Measurements from ENCODE around the gene ARHGAP22.

The ARHGAP22 gene

DNA sequence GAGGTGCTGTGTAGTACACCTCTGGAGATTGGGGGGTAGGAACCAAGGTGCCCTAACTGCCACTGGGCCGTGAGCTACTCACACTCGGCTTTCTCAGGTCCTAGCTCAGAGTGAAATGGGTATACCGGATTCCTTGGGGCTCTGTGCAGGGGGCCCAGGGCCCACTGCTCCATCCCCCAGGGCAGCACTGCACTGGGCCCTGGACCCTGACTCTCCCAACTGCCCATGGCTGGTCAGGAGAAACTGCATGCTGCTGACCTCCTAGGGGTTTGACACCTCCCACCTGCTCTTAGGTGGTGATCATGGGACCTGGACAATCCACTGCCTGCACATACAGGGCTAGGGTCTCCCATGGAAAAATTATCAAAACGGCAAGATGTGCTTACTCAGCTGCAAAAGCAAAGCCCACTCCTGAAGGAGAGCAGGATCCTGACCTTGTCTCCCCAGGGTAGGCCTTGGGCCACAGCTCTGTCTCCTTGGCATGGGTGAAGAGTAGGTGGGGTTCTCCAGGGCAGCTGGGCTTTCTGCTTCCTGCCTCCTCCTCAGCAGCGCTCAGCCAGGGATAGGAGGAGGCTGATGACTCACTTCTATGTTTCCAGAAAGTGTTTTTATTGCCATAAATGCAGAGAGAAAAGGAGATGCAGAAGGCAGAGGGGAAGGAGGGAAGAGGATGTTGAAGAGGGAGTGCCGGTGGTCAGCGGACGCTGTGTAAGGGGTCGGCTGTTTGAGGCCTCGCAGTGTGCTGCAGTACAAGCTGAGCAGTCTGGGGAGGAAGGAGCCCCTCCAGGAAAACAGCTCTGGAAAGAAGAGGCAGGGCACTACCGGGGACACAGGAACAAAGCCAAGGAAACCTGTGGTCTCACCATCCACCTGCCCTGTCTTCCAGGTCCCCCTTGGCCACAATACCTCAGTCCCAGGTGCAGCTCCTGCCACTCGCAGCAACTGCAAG is 107.8 kb downstream of the ARHGAP22 start:
- DNase-seq (ENCODE audit: low read depth in 2 of 2) = no peak

DNA sequence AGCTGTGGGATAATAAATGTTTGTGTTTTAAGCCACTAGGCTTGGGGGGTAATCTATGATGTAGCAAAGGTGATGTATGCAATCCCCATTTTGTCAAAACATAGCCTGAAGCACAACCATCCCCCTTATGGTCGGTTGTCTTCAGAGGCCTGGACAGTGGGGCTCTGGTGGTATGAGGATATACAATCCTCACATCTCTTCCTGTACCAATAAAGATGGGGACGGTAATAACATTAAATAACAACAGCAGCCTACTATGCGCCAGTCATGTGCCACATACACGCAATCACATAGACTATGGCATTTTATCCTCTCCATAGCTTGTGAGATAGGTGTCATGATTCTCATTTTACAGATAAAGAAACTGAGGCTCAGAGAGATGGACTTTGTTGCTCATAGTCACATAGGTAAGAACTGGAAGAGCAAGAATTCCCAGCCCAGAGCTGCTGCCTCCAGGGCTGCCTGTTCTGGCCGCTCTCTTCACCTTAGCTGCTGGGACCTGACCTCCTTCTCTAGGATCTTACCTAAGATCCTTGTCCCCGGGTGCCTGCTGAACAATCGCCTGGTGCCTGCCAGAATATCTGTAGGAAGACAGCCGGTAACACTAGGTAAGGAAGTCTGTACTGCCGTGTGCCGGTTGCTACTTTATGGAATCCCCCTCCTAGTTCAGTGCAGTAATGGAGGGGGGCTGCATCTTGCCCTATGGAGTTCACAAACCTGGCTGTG is 108.6 kb downstream of the ARHGAP22 start:
- DNase-seq (ENCODE audit: low read depth in 2 of 2) = no peak

DNA sequence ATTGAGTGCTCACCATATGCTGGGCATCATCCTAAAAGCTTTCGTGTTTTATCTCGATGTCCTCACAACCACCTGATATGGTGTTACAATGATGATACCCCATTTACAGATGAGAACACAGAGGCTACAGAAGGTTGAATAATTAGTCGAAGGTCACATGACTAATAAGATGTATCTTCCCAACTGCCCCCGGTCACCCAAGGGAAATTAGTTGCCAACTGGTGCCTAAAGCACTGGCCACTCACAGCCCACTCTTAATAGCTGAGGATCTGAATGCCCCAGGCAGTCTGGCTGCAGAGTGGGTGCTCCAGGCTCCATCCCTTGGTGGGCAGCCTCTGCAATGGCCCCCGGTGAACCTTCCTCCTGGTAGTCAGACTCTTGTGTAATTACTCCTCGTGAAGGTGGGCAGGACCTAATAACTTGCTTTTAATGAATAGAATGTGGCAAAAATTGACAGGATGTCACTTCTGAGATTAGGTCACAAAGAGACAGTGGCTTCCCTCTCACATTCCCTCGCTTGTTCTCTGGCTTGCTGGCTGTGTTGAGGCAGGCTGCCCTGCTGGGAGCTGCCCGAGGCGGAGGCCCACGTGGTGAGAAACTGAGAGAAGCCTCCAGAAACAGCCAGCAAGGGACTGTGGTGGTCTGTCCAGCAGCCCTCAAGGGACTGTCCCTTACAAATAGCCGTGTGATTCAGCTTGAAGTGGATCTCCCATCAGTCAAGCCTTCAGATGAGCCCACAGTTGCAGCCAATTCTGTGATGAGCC is 109.4 kb downstream of the ARHGAP22 start:
- no peak for DNase-seq (ENCODE audit: low read depth in 2 of 2)

DNA sequence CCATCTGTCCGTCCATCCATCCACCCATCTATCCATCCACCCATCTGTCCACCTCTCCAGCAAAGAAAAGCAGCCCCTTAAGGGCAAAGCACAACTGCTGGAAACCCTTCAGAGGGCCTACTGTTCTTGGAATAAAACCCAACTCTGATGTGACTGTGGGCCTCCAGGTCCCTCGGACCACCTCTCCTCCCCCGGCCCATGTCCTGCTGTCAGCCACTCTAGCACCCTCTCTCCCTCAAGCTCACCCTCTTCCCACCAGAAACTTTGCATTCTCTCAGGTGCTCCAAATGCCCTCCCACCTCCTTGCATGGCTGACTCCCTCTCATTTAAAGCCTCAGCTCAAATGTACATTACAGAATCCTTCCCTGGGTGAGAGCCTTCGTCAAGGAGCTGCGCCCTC is 110.3 kb downstream of the ARHGAP22 start:
- no peak for DNase-seq (ENCODE audit: low read depth in 2 of 2)

- no peak for DNase-seq (ENCODE audit: low read depth in 2 of 2)
These were observed 110.8 kb downstream of the ARHGAP22 start for GRCh38 chr10:48494073-48494472.

DNA sequence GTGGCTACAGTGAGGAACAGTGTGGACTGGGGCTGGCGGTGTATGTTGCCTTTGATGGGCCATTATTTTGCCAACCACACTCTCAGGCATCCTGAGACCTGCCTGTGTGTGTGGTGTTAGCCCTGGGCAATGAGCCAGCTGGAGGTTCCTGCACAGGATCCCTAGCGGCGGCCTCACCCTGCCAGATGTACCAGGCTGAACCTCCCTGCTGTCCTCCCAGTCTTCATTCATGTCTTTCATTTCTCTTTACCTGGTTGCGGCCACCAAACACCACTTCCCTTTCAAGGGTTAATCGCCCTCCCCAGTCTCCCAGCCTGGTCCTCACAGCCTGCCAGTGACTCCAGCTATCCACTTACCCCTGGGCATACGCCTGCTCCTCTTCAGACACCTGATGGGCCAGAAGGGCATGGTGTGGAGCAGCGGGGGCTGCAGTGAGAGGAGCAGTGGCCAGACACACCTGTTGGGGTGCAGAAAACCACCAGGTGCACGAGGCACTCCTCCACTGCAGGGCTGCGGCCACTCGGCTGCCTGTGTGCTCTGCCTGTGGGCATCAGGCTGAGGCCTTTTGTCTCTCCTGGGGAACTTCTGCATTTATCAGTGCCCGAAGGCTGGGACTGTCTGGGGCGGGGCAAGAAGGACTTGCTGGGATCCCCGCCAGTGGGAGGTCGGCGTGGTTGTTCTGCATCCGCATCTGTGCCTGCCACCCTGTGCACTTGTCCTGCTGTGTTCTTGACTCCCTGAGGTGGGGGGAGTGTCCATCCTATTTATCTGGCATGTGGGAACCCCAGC is 111.6 kb downstream of the ARHGAP22 start:
- DNase-seq (ENCODE audit: low read depth in 2 of 2) = no peak

GRCh38 chr10:48492201-48492600 is 112.7 kb downstream of the ARHGAP22 start:
- no peak for DNase-seq (ENCODE audit: low read depth in 2 of 2)

DNA sequence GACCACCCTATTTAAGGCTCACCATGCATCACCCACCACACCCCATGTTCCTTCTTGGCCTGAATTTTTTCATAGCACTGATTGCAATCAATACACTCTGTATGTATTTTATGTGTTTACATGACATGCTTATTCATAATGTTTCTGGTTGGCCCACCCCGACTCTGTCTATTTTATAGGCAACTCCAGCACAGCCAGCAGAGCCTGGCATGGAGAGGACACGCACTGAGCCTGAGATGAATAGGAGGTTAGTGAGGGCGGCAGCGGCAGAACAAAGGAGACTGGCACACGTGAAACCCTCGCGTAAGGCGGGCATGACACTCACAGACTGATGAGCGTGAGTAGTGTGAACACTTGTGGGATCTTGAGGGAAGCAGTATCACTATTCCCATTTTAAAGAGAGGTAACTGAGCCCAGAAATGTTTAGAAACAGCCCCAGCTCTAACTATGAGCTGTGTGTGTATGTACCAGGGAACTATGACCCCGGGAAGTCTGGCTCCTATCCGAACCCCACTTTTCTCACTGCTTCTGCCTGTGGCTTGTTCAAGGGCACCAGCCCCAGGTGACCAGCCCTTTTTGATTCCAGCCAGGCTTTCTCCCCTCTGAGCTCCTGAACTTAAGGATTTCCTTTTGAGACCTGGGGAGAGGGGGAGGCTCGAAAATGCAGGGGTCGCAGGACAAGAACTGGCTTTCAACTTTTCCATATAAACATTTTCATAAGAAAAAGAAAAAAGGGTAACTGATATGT is 113.3 kb downstream of the ARHGAP22 start:
- DNase-seq (ENCODE audit: low read depth in 2 of 2) = no peak

GRCh38 chr10:48490946-48491345 is 113.9 kb downstream of the ARHGAP22 start:
- DNase-seq (ENCODE audit: low read depth in 2 of 2) = no peak

GRCh38 chr10:48490571-48490940 is 114.3 kb downstream of the ARHGAP22 start:
- DNase-seq (ENCODE audit: low read depth in 2 of 2) = no peak

DNA sequence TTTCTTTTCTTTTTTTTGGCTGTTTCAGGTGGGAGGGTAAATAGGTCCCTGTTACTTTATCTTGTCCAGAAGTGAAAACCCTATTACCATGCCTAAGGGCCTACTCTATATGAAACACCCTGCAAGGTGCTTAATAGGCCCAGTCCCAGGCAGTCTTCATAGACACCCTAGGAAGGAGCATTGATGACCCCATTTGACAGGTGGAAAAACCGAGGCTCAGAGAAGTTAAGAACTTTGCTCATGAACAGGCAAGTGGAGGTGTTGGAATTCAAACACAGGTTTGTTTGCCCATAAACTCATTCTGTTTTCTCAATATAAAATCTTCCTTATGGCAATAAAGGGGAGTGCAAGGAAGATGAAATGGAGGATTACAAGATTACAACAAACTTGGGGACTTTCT is 115.8 kb downstream of the ARHGAP22 start:
- DNase-seq (ENCODE audit: low read depth in 2 of 2) = no peak

DNA sequence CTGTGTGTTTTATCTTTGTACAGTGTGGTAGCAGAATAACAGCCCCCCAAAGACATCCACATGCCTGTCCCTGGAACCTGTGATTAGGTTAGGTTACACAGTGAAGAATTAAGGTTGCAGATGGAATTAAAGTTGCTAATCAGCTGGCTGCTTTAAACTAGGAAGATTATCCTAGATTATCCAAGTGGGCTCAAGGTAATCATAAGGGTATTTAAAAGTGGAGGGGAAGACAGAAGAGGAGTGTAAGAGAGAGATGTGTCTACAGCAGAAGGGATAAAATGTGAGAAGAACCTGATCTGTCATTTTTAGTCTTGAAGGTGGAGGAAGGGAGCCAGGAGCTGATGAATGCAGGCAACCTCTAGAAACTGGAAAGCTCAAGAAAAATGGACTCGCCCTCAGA is 117.6 kb downstream of the ARHGAP22 start:
- DNase-seq (ENCODE audit: low read depth in 2 of 2) = no peak

- DNase-seq (ENCODE audit: low read depth in 2 of 2) = no peak
These were observed 119.2 kb downstream of the ARHGAP22 start for GRCh38 chr10:48485711-48486110.

DNA sequence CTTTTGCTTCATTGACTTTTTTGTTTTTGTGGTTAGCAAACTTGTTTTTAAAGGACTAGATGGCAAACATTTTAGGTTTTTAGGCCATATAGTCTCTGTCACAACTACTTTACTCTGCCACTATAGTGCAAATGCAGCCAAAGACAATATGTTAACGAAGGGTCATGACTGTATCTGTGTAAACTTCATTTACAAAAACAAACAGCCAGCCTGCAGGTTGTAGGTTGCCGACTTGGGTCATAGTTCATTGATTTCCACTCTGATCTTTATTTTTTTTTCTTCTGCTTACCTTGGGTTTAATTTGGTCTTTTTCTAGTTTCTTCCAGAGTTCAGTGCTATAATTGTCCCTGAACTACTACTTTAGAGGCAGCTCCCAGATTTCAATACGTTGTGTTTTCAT is 120.0 kb downstream of the ARHGAP22 start:
- DNase-seq (ENCODE audit: low read depth in 2 of 2) = no peak

DNA sequence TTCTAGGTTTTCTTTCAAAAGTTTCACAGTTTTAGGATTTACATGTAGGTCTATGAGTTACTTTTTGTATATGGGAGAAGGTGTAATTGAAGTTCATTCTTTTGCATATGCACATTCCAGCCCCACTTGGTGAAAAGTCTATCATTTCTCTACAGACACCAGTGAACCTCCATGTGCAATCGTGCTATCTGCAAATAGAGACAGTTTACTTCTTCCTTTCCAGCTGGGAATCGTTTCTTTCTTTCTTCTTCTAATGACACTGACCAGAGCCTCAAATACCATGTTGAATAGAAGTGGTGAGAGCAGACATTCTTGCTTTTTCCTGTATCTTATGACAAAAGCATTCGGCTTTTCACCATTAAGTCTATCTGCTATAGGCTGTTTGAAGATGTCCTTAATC is 122.7 kb downstream of the ARHGAP22 start:
- DNase-seq (ENCODE audit: low read depth in 2 of 2) = no peak

DNA sequence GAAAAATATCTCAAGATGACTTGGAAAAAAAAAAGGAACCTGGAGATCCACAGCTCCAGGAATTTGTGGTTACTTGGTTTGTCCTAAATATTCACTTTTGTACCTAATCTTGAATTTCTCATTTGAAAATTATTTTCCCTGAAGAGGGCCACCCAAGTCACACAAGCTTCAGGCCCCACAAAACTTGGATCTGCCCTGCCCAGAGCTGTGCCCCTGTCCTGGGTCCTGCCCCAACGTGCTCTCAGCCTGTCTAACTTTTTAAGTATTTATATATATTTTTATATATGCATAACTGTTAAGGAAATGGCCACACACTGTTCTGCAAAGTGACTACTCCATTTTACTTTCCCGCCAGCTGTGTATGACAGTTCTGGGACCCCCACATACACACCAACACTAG is 123.5 kb downstream of the ARHGAP22 start:
- no peak for DNase-seq (ENCODE audit: low read depth in 2 of 2)

- DNase-seq (ENCODE audit: low read depth in 2 of 2) = no peak
These were observed 124.2 kb downstream of the ARHGAP22 start for GRCh38 chr10:48480397-48481374.

GRCh38 chr10:48478980-48479811 is 125.7 kb downstream of the ARHGAP22 start:
- no peak for DNase-seq (ENCODE audit: low read depth in 2 of 2)

- DNase-seq (ENCODE audit: low read depth in 2 of 2) = no peak
These were observed 126.4 kb downstream of the ARHGAP22 start for GRCh38 chr10:48478469-48478868.
